Measurements from ENCODE around the gene WDR73.

Gene WDR73

DNA sequence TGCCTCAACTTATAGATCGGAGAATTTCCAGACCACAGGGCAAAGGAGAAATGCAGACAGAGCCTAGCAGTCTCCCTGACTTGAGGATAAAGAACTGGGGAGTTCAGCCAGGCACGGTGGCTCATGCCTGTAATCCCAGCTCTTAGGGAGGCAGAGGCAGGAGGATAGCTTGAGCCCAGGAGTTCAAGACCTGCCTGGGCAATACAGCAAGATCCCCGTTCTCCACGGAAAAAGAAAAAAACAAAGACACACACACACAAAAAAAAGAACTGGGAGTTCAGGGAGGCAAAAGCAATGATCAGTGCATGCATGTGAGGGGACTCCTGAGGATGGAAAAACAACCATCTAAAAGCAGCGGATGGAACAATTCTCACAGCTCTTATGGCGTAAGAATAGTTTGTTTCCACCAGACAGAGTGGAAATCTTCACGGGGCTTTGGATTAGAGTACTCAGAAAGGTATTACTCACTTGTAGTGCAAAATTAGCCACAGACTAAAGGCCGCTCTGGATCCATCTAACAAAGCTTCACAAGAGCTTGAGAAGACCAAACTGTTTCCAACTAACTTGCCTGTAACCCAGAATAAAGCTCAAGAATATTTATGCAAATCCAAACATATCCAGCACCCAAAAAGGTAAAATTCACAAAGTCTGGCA, 45.6 kb upstream of the WDR73 start:
- TF ChIP-seq EZH2phosphoT487 (IDR thresholded peaks at IDR 0.05; ENCODE audit: borderline replicate concordance): no peak
- TF ChIP-seq, protein P1, sequence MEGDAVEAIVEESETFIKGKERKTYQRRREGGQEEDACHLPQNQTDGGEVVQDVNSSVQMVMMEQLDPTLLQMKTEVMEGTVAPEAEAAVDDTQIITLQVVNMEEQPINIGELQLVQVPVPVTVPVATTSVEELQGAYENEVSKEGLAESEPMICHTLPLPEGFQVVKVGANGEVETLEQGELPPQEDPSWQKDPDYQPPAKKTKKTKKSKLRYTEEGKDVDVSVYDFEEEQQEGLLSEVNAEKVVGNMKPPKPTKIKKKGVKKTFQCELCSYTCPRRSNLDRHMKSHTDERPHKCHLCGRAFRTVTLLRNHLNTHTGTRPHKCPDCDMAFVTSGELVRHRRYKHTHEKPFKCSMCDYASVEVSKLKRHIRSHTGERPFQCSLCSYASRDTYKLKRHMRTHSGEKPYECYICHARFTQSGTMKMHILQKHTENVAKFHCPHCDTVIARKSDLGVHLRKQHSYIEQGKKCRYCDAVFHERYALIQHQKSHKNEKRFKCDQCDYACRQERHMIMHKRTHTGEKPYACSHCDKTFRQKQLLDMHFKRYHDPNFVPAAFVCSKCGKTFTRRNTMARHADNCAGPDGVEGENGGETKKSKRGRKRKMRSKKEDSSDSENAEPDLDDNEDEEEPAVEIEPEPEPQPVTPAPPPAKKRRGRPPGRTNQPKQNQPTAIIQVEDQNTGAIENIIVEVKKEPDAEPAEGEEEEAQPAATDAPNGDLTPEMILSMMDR (conservative IDR thresholded peaks at IDR 0.05; ENCODE audit: low read length): no peak
- H4K20me1 ChIP-seq (ENCODE audit: insufficient read depth, low read length, poor library complexity, severe bottlenecking): peaks cover 30% of the 10 kb centered on the region

DNA sequence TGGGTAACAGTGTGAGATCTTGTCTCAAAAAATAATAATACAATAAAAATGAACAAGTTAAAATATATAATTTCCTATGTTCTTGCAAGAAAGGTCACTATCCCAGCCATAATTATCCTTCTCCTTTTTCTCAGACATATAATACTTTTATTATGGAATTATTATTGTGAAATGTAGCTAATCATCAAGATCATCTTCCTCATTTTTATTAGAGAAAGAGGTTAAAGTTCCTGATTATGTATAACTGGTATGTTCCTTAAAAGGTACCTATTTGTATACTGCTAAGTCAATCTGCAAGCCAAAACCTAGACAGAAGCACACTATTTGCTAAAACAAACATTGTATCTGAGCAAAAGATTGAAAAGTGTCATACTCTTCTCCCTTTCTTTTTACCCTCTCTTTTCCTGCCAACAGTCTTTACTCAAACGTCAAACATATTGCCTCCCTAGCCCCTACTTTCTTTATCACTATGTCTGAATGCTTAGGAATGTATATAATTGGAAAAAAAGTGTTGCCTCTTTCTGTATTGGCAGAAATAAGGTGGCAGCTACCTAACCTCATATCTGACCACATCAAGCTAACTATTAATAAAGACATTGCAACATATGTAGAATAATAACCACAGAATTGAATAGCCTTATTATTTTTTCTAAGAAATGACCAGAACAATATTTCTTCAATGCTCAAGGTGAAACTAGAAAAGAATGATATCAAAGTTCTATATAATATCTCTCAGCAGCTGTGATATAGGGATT, 43.3 kb upstream of the WDR73 start:
- no peak overlapping the region for H3K4me3 ChIP-seq (ENCODE audit: low read length, poor library complexity, severe bottlenecking)
- H3K9me2 ChIP-seq (replicated peaks; ENCODE audit: low read depth, low read length): no peaks in the 10 kb centered on the region
- H3K4me1 ChIP-seq (ENCODE audit: insufficient read depth, low read length, poor library complexity, severe bottlenecking): no peaks in the 10 kb centered on the region
- H3K9me3 ChIP-seq (ENCODE audit: insufficient read depth, low read depth, low read length): no peaks in the 10 kb centered on the region
- H3K79me2 ChIP-seq (ENCODE audit: insufficient read depth, low read length): peaks cover 97% of the 10 kb centered on the region
- no peak overlapping the region for H3K9ac ChIP-seq (ENCODE audit: low read depth, low read length, poor library complexity, severe bottlenecking)
- H4K20me1 ChIP-seq (ENCODE audit: insufficient read depth, low read length, poor library complexity, severe bottlenecking): peaks cover 14% of the 10 kb centered on the region
- no peaks in the 10 kb centered on the region for H3K27me3 ChIP-seq (ENCODE audit: insufficient read depth, low read length, poor library complexity, severe bottlenecking)
- H2AFZ ChIP-seq (ENCODE audit: low read length): no peak overlapping the region
- no peaks in the 10 kb centered on the region for H3K36me3 ChIP-seq (ENCODE audit: insufficient read depth, low read length)
- no peak overlapping the region for H3K4me2 ChIP-seq (ENCODE audit: low read depth, low read length, poor library complexity, severe bottlenecking)
- TF ChIP-seq EZH2phosphoT487 (IDR thresholded peaks at IDR 0.05; ENCODE audit: borderline replicate concordance): no peak
- TF ChIP-seq, protein P1 (conservative IDR thresholded peaks at IDR 0.05; ENCODE audit: low read length): no peak
- H3F3A ChIP-seq (ENCODE audit: low read depth): no peaks in the 10 kb centered on the region

More for the DNA sequence above, 45.6 kb upstream of the WDR73 start:
- Histone ChIP-seq H3K79me2 (ENCODE audit: insufficient read depth, low read length) (peaks cover 97% of the 10 kb centered on the region), H3K9ac (ENCODE audit: low read depth, low read length, poor library complexity, severe bottlenecking) (no peak overlapping the region), H3K4me2 (ENCODE audit: low read depth, low read length, poor library complexity, severe bottlenecking) (no peak overlapping the region), H3K36me3 (ENCODE audit: insufficient read depth, low read length) (no peaks in the 10 kb centered on the region), H3F3A (ENCODE audit: low read depth) (no peaks in the 10 kb centered on the region), H3K4me1 (ENCODE audit: insufficient read depth, low read length, poor library complexity, severe bottlenecking) (no peaks in the 10 kb centered on the region), H3K27me3 (ENCODE audit: insufficient read depth, low read length, poor library complexity, severe bottlenecking) (no peaks in the 10 kb centered on the region), H2AFZ (ENCODE audit: low read length) (no peak overlapping the region), H3K9me3 (ENCODE audit: insufficient read depth, low read depth, low read length) (no peaks in the 10 kb centered on the region), H3K9me2 (replicated peaks; ENCODE audit: low read depth, low read length) (no peaks in the 10 kb centered on the region), H3K4me3 (ENCODE audit: low read length, poor library complexity, severe bottlenecking) (no peak overlapping the region)

DNA sequence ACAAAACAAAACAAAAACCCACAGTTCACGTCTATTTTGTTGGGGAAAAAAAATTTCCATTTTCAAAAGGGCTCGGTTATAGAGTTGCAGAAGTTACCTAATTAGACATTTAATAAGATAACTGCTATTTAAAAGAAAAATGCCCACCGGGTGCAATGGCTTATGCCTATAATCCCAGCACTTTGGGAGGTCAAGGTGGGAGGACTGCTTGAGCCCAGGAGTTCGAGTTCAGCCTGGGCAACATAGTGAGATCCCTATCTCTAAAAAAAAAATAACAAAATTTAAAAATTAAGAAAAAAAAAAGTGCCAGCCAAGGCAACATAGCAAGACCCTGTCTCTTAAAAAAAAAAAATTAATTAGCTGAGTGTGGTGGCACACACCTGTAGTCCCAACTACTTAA, 42.7 kb upstream of the WDR73 start:
- Histone ChIP-seq H3K9me3 (ENCODE audit: insufficient read depth, low read depth, low read length) (no peaks in the 10 kb centered on the region), H3K79me2 (ENCODE audit: insufficient read depth, low read length) (peaks cover 98% of the 10 kb centered on the region), H3K4me3 (ENCODE audit: low read length, poor library complexity, severe bottlenecking) (no peak overlapping the region), H4K20me1 (ENCODE audit: insufficient read depth, low read length, poor library complexity, severe bottlenecking) (peaks cover 14% of the 10 kb centered on the region), H3K9me2 (replicated peaks; ENCODE audit: low read depth, low read length) (no peaks in the 10 kb centered on the region), H2AFZ (ENCODE audit: low read length) (no peak overlapping the region), H3K27me3 (ENCODE audit: insufficient read depth, low read length, poor library complexity, severe bottlenecking) (no peaks in the 10 kb centered on the region), H3F3A (ENCODE audit: low read depth) (no peaks in the 10 kb centered on the region), H3K4me1 (ENCODE audit: insufficient read depth, low read length, poor library complexity, severe bottlenecking) (no peaks in the 10 kb centered on the region), H3K36me3 (ENCODE audit: insufficient read depth, low read length) (peaks cover under 1% of the 10 kb centered on the region; the same call in 1 of the 2 replicates), H3K4me2 (ENCODE audit: low read depth, low read length, poor library complexity, severe bottlenecking) (no peak overlapping the region), H3K9ac (ENCODE audit: low read depth, low read length, poor library complexity, severe bottlenecking) (no peak overlapping the region)
- no peak for TF ChIP-seq EZH2phosphoT487 (IDR thresholded peaks at IDR 0.05; ENCODE audit: borderline replicate concordance)
- TF ChIP-seq, protein P1 (conservative IDR thresholded peaks at IDR 0.05; ENCODE audit: low read length): no peak

Measured in Loucy (cell line).